ENCODE measurements around the gene MYO7B. TPM values are rescaled to one million over a fixed set of nuclear protein-coding genes. Genes with fewer than 3 reads are reported as not detected.
"Not testable (repeated sequence)": the region's sequence is repeated elsewhere in the genome, so short reads cannot be mapped to it uniquely, and the experiment has no call there.

MYO7B gene
- total and polyA plus RNA-seq, 12 donors, result 0.13 to 1.5 (median 0.32) TPM; not detected in 1

GRCh38 chr2:127537644-127538043 is 2.2 kb downstream of the MYO7B start:
- no peak overlapping the region for H3K4me3 ChIP-seq
- H3K27me3 ChIP-seq, result no peaks in the 10 kb centered on the region
- H3K36me3 ChIP-seq (replicated peaks in 1 of 2), result no peaks in the 10 kb centered on the region
- no peak for TF ChIP-seq POLR2A (IDR thresholded peaks at IDR 0.05)
- no peak for TF ChIP-seq CTCF (IDR thresholded peaks at IDR 0.05)
- H3K9me3 ChIP-seq (replicated peaks in 1 of 3), result no peaks in the 10 kb centered on the region
- no peak for DNase-seq
- no peak overlapping the region for H3K27ac ChIP-seq
- H3K4me1 ChIP-seq (replicated peaks in 1 of 2), result no peaks in the 10 kb centered on the region
- 89 to 90% (median 90%) methylated on average over 5 of the region's 5 CpGs for WGBS, 4 donors
- intact Hi-C loops (cut with DNase I), result no loop called here

- WGBS, 4 donors, result 73 to 100% (median 77%) methylated on average over 2 to 7 of the region's 7 CpGs
- no peaks in the 10 kb centered on the region for H3K4me1 ChIP-seq (replicated peaks in 1 of 2)
- no peaks in the 10 kb centered on the region for H3K36me3 ChIP-seq (replicated peaks in 1 of 2)
- TF ChIP-seq POLR2A (IDR thresholded peaks at IDR 0.05), result no peak
- no peak for TF ChIP-seq CTCF (IDR thresholded peaks at IDR 0.05)
- H3K27me3 ChIP-seq, result no peaks in the 10 kb centered on the region
- no peak overlapping the region for H3K4me3 ChIP-seq
- DNase-seq, result no peak
- intact Hi-C loops (cut with DNase I), result no loop called here
- no peak overlapping the region for H3K27ac ChIP-seq
- H3K9me3 ChIP-seq (replicated peaks in 1 of 3), result no peaks in the 10 kb centered on the region
Measured at GRCh38 chr2:127541809-127542208, 6.3 kb downstream of the MYO7B start.

- no peaks in the 10 kb centered on the region for H3K27me3 ChIP-seq
- H3K27ac ChIP-seq, result no peak overlapping the region
- no peak for TF ChIP-seq CTCF (IDR thresholded peaks at IDR 0.05)
- no peak for DNase-seq
- no peaks in the 10 kb centered on the region for H3K4me1 ChIP-seq (replicated peaks in 1 of 2)
- intact Hi-C loops (cut with DNase I), result no loop called here
- H3K36me3 ChIP-seq (replicated peaks in 1 of 2), result no peaks in the 10 kb centered on the region
- H3K9me3 ChIP-seq (replicated peaks in 1 of 3), result no peaks in the 10 kb centered on the region
- 84 to 90% (median 88%) methylated on average over 2 to 3 of the region's 3 CpGs for WGBS, 4 donors
- no peak overlapping the region for H3K4me3 ChIP-seq
Measured at GRCh38 chr2:127542231-127542630, 6.7 kb downstream of the MYO7B start.

GRCh38 chr2:127543013-127543501 is 7.6 kb downstream of the MYO7B start:
- H3K36me3 ChIP-seq (replicated peaks in 1 of 2); H3K9me3 ChIP-seq (replicated peaks in 1 of 3); H3K4me3 ChIP-seq; intact Hi-C loops (cut with DNase I); H3K27me3 ChIP-seq; H3K27ac ChIP-seq; H3K4me1 ChIP-seq (replicated peaks in 1 of 2); DNase-seq: not testable (repeated sequence)
- WGBS, 4 donors, result 28 to 38% (median 33%) methylated on average over 8 of the region's 8 CpGs

GRCh38 chr2:127545189-127545588 is 9.7 kb downstream of the MYO7B start:
- no peaks in the 10 kb centered on the region for H3K9me3 ChIP-seq (replicated peaks in 1 of 3)
- no peak overlapping the region for H3K27ac ChIP-seq
- no peak for TF ChIP-seq CTCF (IDR thresholded peaks at IDR 0.05)
- TF ChIP-seq POLR2A (IDR thresholded peaks at IDR 0.05), result no peak
- H3K36me3 ChIP-seq (replicated peaks in 1 of 2), result no peaks in the 10 kb centered on the region
- DNase-seq, result no peak
- H3K4me1 ChIP-seq (replicated peaks in 1 of 2), result no peaks in the 10 kb centered on the region
- H3K27me3 ChIP-seq, result no peaks in the 10 kb centered on the region
- no peak overlapping the region for H3K4me3 ChIP-seq
- WGBS, 4 donors, result 46 to 79% (median 57%) methylated on average over 4 to 6 of the region's 6 CpGs
- intact Hi-C loops (cut with DNase I), result no loop called here
